Epithelial cell of proximal tubule (primary cell): ENCODE measurements around the gene MORN4. TPM values are rescaled to one million over a fixed set of nuclear protein-coding genes. Genes with fewer than 3 reads are reported as not detected.
A peak's percentile ranks its signal among the peaks of the same experiment; 100 is the strongest.

Experiments used
- DNase-seq: peaks from one replicate; pipeline ENCODE4 v3.0.0-alpha.2; 2011; ENCODE audit warnings: low read depth
- H3K4me3 ChIP-seq: 2 replicates; pipeline ENCODE4 v1.5.1; 2011; ENCODE audit warnings: low read depth, mild to moderate bottlenecking, low read length
- CTCF ChIP-seq: conservative IDR thresholded peaks from 2 replicates; pipeline ENCODE4 v1.5.1; 2012; ENCODE audit warnings: low read depth, mild to moderate bottlenecking, low read length
- total RNA-seq: library from RNA; depleted of rRNA; stranded (reverse); fragments of >200 nt; gene quantifications from 2 replicates; pipeline ENCODE4 v1.2.3, GENCODE V29; 2015

Gene MORN4
- total RNA-seq, 1 donor from 2014 or later: 5.7 TPM

DNA sequence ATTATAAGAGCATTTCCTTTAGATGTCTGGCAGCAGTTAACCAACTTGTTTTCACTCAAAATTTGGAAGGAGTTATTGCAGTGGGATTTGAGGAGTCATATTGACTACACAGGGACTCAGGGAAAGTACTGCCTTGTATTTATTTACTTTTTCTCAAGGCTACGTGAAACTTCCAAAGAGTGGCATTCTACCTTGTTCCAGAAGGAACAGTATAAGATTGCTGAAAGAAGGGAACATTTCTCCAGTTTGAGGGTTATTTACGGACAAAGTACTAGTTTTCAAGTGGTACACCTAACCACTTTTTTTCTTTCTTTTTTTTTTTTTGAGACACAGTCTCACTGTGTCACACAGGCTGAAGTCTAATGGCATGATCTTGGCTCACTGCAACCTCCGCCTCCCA is 5.1 kb downstream of the MORN4 start:
- no peak overlapping the region for H3K4me3 ChIP-seq
- no peak for TF ChIP-seq CTCF
- DNase-seq: no peak

- no peak overlapping the region for H3K4me3 ChIP-seq
- no peak for DNase-seq
- TF ChIP-seq CTCF: no peak
These were observed 5.6 kb downstream of the MORN4 start for GRCh38 chr10:97627731-97628130.

DNA sequence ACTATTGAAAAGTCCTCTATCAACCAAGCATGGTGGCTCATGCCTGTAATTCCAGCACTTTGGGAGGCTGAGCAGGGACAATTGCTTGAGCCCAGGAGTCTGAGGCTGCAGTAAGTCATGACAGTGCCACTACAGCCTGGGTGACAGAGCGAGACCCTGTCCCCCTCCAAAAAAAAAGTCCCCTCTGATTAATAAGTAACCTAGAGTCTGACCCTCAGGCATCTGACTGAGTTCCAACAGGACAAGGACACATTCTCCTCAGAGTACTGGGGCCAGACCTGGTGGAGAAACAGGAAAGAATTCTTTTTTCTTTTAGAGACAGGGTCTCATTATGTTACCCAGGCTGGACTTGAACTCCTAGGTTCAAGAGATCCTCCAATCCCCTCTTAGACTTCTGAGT is 10.0 kb downstream of the MORN4 start:
- no peak for TF ChIP-seq CTCF
- DNase-seq: no peak

DNA sequence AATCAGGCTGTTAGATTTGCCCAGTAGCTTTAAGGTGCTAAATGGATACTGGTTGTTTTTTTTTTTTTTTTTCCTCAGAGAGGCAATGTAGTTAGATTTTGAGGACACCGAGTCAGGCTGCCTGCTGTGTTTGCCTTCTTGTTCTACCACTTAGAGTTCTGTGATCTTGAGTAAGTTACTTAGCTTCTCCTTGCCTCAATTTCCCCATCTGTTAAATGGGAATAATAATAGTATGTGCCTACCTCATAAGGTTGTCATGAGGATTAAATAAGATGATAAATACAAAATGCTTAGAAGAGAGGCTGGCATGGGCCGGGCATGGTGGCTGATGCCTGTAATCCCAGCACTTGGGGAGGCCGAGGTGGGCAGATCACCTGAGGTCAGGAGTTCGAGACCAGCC is 14.6 kb downstream of the MORN4 start:
- DNase-seq: no peak
- TF ChIP-seq CTCF: no peak
- no peak overlapping the region for H3K4me3 ChIP-seq

More for the DNA sequence above, 10.0 kb downstream of the MORN4 start:
- no peak overlapping the region for H3K4me3 ChIP-seq

- no peak for TF ChIP-seq CTCF
- DNase-seq: no peak
- H3K4me3 ChIP-seq: no peak overlapping the region
These were observed 15.0 kb downstream of the MORN4 start for GRCh38 chr10:97618285-97618684.

GRCh38 chr10:97612386-97612785 is 20.9 kb downstream of the MORN4 start:
- no peak overlapping the region for H3K4me3 ChIP-seq
- TF ChIP-seq CTCF: peak; percentile 63
- DNase-seq: no peak

GRCh38 chr10:97611473-97611872 is 21.8 kb downstream of the MORN4 start:
- DNase-seq: no peak
- no peak overlapping the region for H3K4me3 ChIP-seq
- no peak for TF ChIP-seq CTCF
